Measurements from ENCODE around the gene CACNA2D4. TPM values are rescaled to one million over a fixed set of nuclear protein-coding genes. Genes with fewer than 3 reads are reported as not detected.

The CACNA2D4 gene
- total RNA-seq, 1 experiment from 2014 or later = not detected

- no peak overlapping the region for H3K27ac ChIP-seq (ENCODE audit: low read length)
- H3K4me3 ChIP-seq (ENCODE audit: low read length) = no peak overlapping the region
- H3F3A ChIP-seq (ENCODE audit: low read length, unreplicated experiment) = no peaks in the 10 kb centered on the region
- H3K4me1 ChIP-seq (ENCODE audit: insufficient read depth, low read length) = peaks cover 21% of the 10 kb centered on the region
- no peaks in the 10 kb centered on the region for H4K20me1 ChIP-seq (ENCODE audit: low read length)
- no peak overlapping the region for H3K9ac ChIP-seq (ENCODE audit: low read length)
- H3K36me3 ChIP-seq (ENCODE audit: low read depth, low read length) = no peaks in the 10 kb centered on the region
- no TSS peak for BruUV-seq (replicated peaks)
- DNase-seq (no peak), ATAC-seq (no peak)
- POLR2A ChIA-PET (ENCODE audit: unreplicated experiment) = no interaction called here
- no peak overlapping the region for H3K4me2 ChIP-seq (ENCODE audit: low read length)
- H3K9me3 ChIP-seq (ENCODE audit: low read length) = no peaks in the 10 kb centered on the region
- no peak for TF ChIP-seq CTCF (conservative IDR thresholded peaks at IDR 0.05; ENCODE audit: low read depth, low read length)
- no peak for TF ChIP-seq EZH2 (IDR thresholded peaks at IDR 0.05; ENCODE audit: low read length, unreplicated experiment)
- no peak for TF ChIP-seq EZH2phosphoT487 (IDR thresholded peaks at IDR 0.05; ENCODE audit: borderline replicate concordance, low read length)
- no peaks in the 10 kb centered on the region for H3K9me2 ChIP-seq (replicated peaks; ENCODE audit: low read length)
- peaks cover 28% of the 10 kb centered on the region for H3K27me3 ChIP-seq (ENCODE audit: low read length)
- CTCF ChIA-PET = no interaction called here
- no peaks in the 10 kb centered on the region for H3K79me2 ChIP-seq (ENCODE audit: low read length)
- no peak overlapping the region for H2AFZ ChIP-seq (ENCODE audit: low read length)
- intact Hi-C loops (cut with micrococcal nuclease) = no loop called here
Observed at GRCh38 chr12:1835211-1836131, 83.0 kb downstream of the CACNA2D4 start.

GRCh38 chr12:1834186-1834925 is 84.1 kb downstream of the CACNA2D4 start:
- H3K9me3 ChIP-seq (ENCODE audit: low read length) = no peaks in the 10 kb centered on the region
- H3K27ac ChIP-seq (ENCODE audit: low read length) = no peak overlapping the region
- H3K27me3 ChIP-seq (ENCODE audit: low read length) = peaks cover 28% of the 10 kb centered on the region
- H3K79me2 ChIP-seq (ENCODE audit: low read length) = no peaks in the 10 kb centered on the region
- H3F3A ChIP-seq (ENCODE audit: low read length, unreplicated experiment) = no peaks in the 10 kb centered on the region
- H3K4me2 ChIP-seq (ENCODE audit: low read length) = no peak overlapping the region
- DNase-seq = no peak
- intact Hi-C loops (cut with micrococcal nuclease) = no loop called here
- no peak overlapping the region for H3K4me3 ChIP-seq (ENCODE audit: low read length)
- ChIA-PET POLR2A (ENCODE audit: unreplicated experiment) (no interaction called here), CTCF (no interaction called here)
- peaks cover 17% of the 10 kb centered on the region for H3K4me1 ChIP-seq (ENCODE audit: insufficient read depth, low read length)
- no peaks in the 10 kb centered on the region for H4K20me1 ChIP-seq (ENCODE audit: low read length)
- H3K9ac ChIP-seq (ENCODE audit: low read length) = no peak overlapping the region
- no peak overlapping the region for H2AFZ ChIP-seq (ENCODE audit: low read length)
- no peak for TF ChIP-seq EZH2 (IDR thresholded peaks at IDR 0.05; ENCODE audit: low read length, unreplicated experiment)
- TF ChIP-seq CTCF (conservative IDR thresholded peaks at IDR 0.05; ENCODE audit: low read depth, low read length) = no peak
- TF ChIP-seq EZH2phosphoT487 (IDR thresholded peaks at IDR 0.05; ENCODE audit: borderline replicate concordance, low read length) = no peak
- H3K9me2 ChIP-seq (replicated peaks; ENCODE audit: low read length) = no peaks in the 10 kb centered on the region
- no TSS peak for BruUV-seq (replicated peaks)
- no peaks in the 10 kb centered on the region for H3K36me3 ChIP-seq (ENCODE audit: low read depth, low read length)
- no peak for ATAC-seq
